ENCODE measurements around the gene LNX1. TPM values are rescaled to one million over a fixed set of nuclear protein-coding genes. Genes with fewer than 3 reads are reported as not detected.

The LNX1 gene
- total and polyA plus RNA-seq, 4 experiments from 2014 or later = 0.44 to 0.78 TPM; not detected in 2

DNA sequence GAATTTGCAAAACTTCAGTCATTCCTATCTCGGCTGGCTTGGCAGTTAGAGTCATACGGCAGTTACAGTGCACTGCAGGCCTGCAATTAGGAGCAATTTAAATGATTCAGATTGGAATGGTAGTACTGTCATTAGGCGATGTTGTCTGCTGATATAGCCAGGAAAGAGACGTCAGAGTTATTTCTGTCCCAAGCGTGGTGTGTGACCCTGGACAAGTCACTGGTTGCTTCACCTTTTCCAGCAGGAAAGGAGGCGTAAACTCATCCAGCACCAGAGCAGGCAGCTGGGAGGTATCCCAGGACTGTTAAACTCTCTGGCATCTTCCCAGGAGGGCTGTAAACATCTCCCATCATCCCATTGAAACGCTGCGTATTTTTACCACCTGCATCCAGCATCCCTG is 836 bp upstream of the LNX1 start:
- Histone ChIP-seq H3K36me3 (ENCODE audit: insufficient read depth, low read length) (no peaks in the 10 kb centered on the region), H3K9me3 (ENCODE audit: control insufficient read depth in 1 of 2, low read length in 2 of 2) (no peaks in the 10 kb centered on the region), H3K27ac (ENCODE audit: low read depth, low read length) (no peak overlapping the region), H3K4me3 (ENCODE audit: low read length in 2 of 2) (no peak overlapping the region), H3K4me1 (ENCODE audit: insufficient read depth, low read length) (no peaks in the 10 kb centered on the region), H3K27me3 (ENCODE audit: insufficient read depth, low read length) (no peaks in the 10 kb centered on the region)
- intact Hi-C loops (cut with micrococcal nuclease) = no loop called here
- peak overlapping the region in 3 of 8 donors; percentile 26 to 31 (median 27) for H3K4me3 Mint-ChIP-seq
- no peak for DNase-seq
- ChIA-PET POLR2A (ENCODE audit: partially characterized antibody) (no interaction called here), CTCF (ENCODE audit: partially characterized antibody) (no interaction called here)
- no peak overlapping the region for H3K27ac Mint-ChIP-seq
- peaks cover 13 to 15% of the 10 kb centered on the region in 2 donors for H3K27me3 Mint-ChIP-seq
- no peaks in the 10 kb centered on the region for H3K36me3 Mint-ChIP-seq
- peaks cover 0 to 3% (median 0%) of the 10 kb centered on the region in 8 donors for H3K9me3 Mint-ChIP-seq
- peaks cover 3 to 11% (median 6%) of the 10 kb centered on the region in 4 donors for H3K4me1 Mint-ChIP-seq

DNA sequence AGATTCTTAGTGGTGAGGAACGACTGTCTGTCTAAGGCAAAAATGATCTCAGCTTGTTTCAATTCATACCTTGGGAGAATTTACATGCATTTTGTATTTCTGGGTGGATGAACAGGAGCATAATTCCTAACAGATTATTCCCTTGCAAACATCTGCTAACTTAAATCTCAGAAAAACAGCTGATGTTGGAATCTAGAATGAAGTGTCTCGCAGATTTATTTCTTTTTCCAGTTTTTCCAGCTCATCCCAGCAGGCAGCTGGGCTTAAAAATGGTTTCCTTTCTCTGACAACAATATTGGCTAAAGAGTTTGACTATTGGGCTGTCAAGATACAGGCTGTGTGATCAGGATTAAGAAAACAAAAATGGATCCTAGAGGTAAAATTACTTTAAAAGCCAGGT is 1.1 kb downstream of the LNX1 start:
- peaks cover 3 to 11% (median 6%) of the 10 kb centered on the region in 4 donors for H3K4me1 Mint-ChIP-seq
- H3K36me3 ChIP-seq (ENCODE audit: insufficient read depth, low read length) = no peaks in the 10 kb centered on the region
- no peak overlapping the region for H3K4me3 Mint-ChIP-seq
- CTCF ChIA-PET (ENCODE audit: partially characterized antibody) = no interaction called here
- POLR2A ChIA-PET (ENCODE audit: partially characterized antibody) = no interaction called here
- intact Hi-C loops (cut with micrococcal nuclease) = no loop called here
- no peaks in the 10 kb centered on the region for H3K9me3 ChIP-seq (ENCODE audit: control insufficient read depth in 1 of 2, low read length in 2 of 2)
- no peaks in the 10 kb centered on the region for H3K4me1 ChIP-seq (ENCODE audit: insufficient read depth, low read length)
- H3K9me3 Mint-ChIP-seq = peaks cover 0 to 3% (median 0%) of the 10 kb centered on the region in 8 donors
- H3K27me3 Mint-ChIP-seq = peaks cover 13 to 15% of the 10 kb centered on the region in 2 donors
- H3K27ac ChIP-seq (ENCODE audit: low read depth, low read length) = no peak overlapping the region
- H3K36me3 Mint-ChIP-seq = no peaks in the 10 kb centered on the region
- DNase-seq = no peak
- H3K27ac Mint-ChIP-seq = no peak overlapping the region
- no peak overlapping the region for H3K4me3 ChIP-seq (ENCODE audit: low read length in 2 of 2)
- H3K27me3 ChIP-seq (ENCODE audit: insufficient read depth, low read length) = no peaks in the 10 kb centered on the region

DNA sequence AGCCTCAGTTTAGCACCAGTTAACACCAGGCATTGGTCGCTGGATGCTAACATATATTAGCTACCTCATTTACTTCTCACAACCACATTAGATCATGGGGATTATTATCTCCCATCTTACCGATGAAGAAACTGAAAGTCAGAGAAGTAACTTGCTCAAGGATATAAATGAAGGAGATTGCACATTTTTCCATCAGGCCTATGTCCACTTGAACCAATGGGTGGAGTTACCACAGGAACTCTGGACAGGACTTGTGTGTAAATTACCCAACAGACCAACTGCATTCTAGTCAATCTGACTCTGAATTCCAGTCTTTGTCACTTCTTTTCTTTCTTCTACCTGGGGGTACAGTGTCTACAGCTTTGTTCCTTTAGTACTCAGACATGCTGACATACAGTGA is 1.8 kb downstream of the LNX1 start:
- CTCF ChIA-PET (ENCODE audit: partially characterized antibody) = no interaction called here
- Mint-ChIP-seq H3K27me3 (peaks cover 13 to 15% of the 10 kb centered on the region in 2 donors), H3K4me1 (peaks cover 3 to 11% (median 6%) of the 10 kb centered on the region in 4 donors), H3K27ac (no peak overlapping the region), H3K4me3 (no peak overlapping the region), H3K9me3 (peaks cover 0 to 3% (median 0%) of the 10 kb centered on the region in 8 donors), H3K36me3 (no peaks in the 10 kb centered on the region)
- Histone ChIP-seq H3K36me3 (ENCODE audit: insufficient read depth, low read length) (no peaks in the 10 kb centered on the region), H3K9me3 (ENCODE audit: control insufficient read depth in 1 of 2, low read length in 2 of 2) (no peaks in the 10 kb centered on the region), H3K4me3 (ENCODE audit: low read length in 2 of 2) (no peak overlapping the region), H3K27me3 (ENCODE audit: insufficient read depth, low read length) (no peaks in the 10 kb centered on the region), H3K4me1 (ENCODE audit: insufficient read depth, low read length) (no peaks in the 10 kb centered on the region), H3K27ac (ENCODE audit: low read depth, low read length) (no peak overlapping the region)
- POLR2A ChIA-PET (ENCODE audit: partially characterized antibody) = no interaction called here
- intact Hi-C loops (cut with micrococcal nuclease) = no loop called here
- DNase-seq = no peak

DNA sequence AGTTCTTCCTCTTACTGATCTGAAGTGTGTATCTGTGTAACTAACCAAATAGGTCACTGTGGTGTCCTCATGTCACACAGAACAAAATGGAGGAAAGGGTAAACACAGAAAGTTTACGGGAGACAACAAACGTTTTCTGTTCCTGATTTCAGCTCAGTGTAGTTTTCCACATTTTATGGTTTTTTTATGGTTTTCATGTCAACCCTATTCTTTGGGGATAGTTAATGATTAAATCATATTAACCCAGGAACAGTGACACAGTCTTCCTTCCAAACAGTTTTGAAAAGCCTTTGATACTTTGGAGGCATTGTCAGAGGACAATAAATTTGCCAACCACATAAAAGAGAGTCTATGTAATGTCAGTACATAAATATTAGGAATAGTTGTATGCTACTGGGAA is 4.2 kb downstream of the LNX1 start:
- Histone ChIP-seq H3K9me3 (ENCODE audit: control insufficient read depth in 1 of 2, low read length in 2 of 2) (no peaks in the 10 kb centered on the region), H3K4me1 (ENCODE audit: insufficient read depth, low read length) (no peaks in the 10 kb centered on the region), H3K36me3 (ENCODE audit: insufficient read depth, low read length) (no peaks in the 10 kb centered on the region), H3K4me3 (ENCODE audit: low read length in 2 of 2) (no peak overlapping the region), H3K27me3 (ENCODE audit: insufficient read depth, low read length) (no peaks in the 10 kb centered on the region), H3K27ac (ENCODE audit: low read depth, low read length) (no peak overlapping the region)
- CTCF ChIA-PET (ENCODE audit: partially characterized antibody) = no interaction called here
- Mint-ChIP-seq H3K27ac (no peak overlapping the region), H3K4me1 (peaks cover 2 to 10% (median 5%) of the 10 kb centered on the region in 4 donors), H3K36me3 (no peaks in the 10 kb centered on the region), H3K27me3 (peaks cover 11 to 16% of the 10 kb centered on the region in 2 donors), H3K9me3 (no peaks in the 10 kb centered on the region), H3K4me3 (no peak overlapping the region)
- DNase-seq = no peak
- intact Hi-C loops (cut with micrococcal nuclease) = no loop called here
- POLR2A ChIA-PET (ENCODE audit: partially characterized antibody) = no interaction called here

DNA sequence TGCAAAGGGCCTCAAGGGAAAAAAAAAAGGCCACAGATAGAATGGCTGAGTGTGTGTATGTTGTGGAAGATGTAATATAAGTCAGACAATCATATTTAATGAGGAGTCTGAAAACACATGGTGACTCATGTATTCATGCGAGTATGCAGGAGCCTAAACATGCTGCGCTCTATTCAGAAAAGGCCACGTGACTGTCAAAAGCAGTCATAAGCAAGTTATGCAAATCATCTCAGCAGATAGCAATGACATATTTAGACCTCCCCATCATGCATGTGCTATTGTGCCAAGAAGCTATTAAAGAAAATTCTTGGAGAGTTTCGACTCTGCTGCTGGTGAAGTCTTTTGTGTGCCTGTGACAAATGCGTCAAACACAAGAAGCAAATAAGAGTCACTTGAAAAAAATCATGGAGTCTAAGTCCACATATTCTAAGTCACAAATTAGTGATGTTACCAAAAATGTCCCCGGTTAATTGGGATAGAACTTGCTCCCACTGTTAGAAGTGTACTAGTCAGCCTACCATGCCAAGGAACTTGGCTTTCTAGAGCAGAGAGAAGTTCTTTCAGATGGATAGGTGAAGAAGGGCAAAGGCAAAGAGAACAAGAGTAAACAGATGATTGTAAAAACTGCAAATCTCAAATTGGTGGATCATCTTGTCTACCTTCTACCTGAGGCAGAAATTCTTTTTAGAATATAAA is 5.0 kb downstream of the LNX1 start:
- Histone ChIP-seq H3K27me3 (ENCODE audit: insufficient read depth, low read length) (no peaks in the 10 kb centered on the region), H3K4me1 (ENCODE audit: insufficient read depth, low read length) (no peaks in the 10 kb centered on the region), H3K36me3 (ENCODE audit: insufficient read depth, low read length) (no peaks in the 10 kb centered on the region), H3K9me3 (ENCODE audit: control insufficient read depth in 1 of 2, low read length in 2 of 2) (no peaks in the 10 kb centered on the region), H3K27ac (ENCODE audit: low read depth, low read length) (no peak overlapping the region), H3K4me3 (ENCODE audit: low read length in 2 of 2) (no peak overlapping the region)
- DNase-seq = no peak
- Mint-ChIP-seq H3K27ac (no peak overlapping the region), H3K27me3 (peaks cover 5 to 14% of the 10 kb centered on the region in 2 donors), H3K4me3 (no peak overlapping the region), H3K36me3 (no peaks in the 10 kb centered on the region), H3K9me3 (no peaks in the 10 kb centered on the region), H3K4me1 (peaks cover 0 to 2% (median 0%) of the 10 kb centered on the region in 4 donors)
- ChIA-PET CTCF (ENCODE audit: partially characterized antibody) (no interaction called here), POLR2A (ENCODE audit: partially characterized antibody) (no interaction called here)
- intact Hi-C loops (cut with micrococcal nuclease) = no loop called here

DNA sequence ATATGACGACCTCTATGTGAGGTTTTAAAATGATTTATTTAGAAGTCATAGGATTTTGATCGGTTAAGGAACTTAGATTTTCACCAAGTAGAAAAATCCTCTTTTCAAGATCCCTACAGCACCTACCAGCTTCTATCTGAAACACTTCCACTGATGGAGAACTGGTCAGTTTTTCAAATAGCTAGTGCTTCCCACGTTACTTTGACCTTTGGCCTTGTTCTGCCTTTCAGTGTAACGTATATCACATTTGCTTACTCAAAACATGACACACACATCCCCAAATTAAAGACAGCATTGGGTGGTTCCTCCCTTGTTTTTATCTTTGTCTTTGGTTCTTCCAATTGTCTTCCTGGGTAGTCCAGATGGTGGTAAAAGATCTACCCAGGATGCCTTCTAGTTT is 6.6 kb downstream of the LNX1 start:
- H3K36me3 ChIP-seq (ENCODE audit: insufficient read depth, low read length) = no peaks in the 10 kb centered on the region
- intact Hi-C loops (cut with micrococcal nuclease) = no loop called here
- Mint-ChIP-seq H3K27ac (no peak overlapping the region), H3K4me1 (no peaks in the 10 kb centered on the region), H3K4me3 (no peak overlapping the region), H3K27me3 (peaks cover 1 to 5% of the 10 kb centered on the region in 2 donors), H3K36me3 (no peaks in the 10 kb centered on the region), H3K9me3 (no peaks in the 10 kb centered on the region)
- H3K4me1 ChIP-seq (ENCODE audit: insufficient read depth, low read length) = no peaks in the 10 kb centered on the region
- H3K9me3 ChIP-seq (ENCODE audit: control insufficient read depth in 1 of 2, low read length in 2 of 2) = no peaks in the 10 kb centered on the region
- no peak for DNase-seq
- no peaks in the 10 kb centered on the region for H3K27me3 ChIP-seq (ENCODE audit: insufficient read depth, low read length)
- H3K27ac ChIP-seq (ENCODE audit: low read depth, low read length) = no peak overlapping the region
- H3K4me3 ChIP-seq (ENCODE audit: low read length in 2 of 2) = no peak overlapping the region
- ChIA-PET POLR2A (ENCODE audit: partially characterized antibody) (no interaction called here), CTCF (ENCODE audit: partially characterized antibody) (no interaction called here)

DNA sequence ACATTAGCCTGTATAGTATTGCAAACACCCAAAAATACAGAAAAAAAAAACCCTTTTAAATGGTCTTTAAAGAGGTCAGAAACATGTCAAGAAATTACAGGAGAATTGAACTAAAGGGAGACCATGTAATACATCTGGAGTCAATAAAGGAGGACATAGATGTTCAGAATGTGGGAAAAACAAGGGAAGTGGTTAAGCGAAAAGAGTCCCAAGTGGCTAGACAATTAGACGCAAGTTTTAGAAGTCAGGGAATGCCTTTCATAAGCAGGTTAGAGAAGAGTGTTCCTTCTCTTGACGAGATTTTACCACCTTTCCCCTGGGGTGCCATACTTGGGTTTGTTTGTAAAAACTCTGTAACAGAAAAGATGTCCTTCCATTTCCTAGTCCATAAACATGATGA is 7.8 kb downstream of the LNX1 start:
- intact Hi-C loops (cut with micrococcal nuclease) = no loop called here
- Mint-ChIP-seq H3K36me3 (no peaks in the 10 kb centered on the region), H3K9me3 (no peaks in the 10 kb centered on the region), H3K4me1 (no peaks in the 10 kb centered on the region), H3K4me3 (no peak overlapping the region), H3K27me3 (peaks cover 1 to 5% of the 10 kb centered on the region in 2 donors), H3K27ac (no peak overlapping the region)
- H3K4me1 ChIP-seq (ENCODE audit: insufficient read depth, low read length) = no peaks in the 10 kb centered on the region
- H3K36me3 ChIP-seq (ENCODE audit: insufficient read depth, low read length) = no peaks in the 10 kb centered on the region
- H3K9me3 ChIP-seq (ENCODE audit: control insufficient read depth in 1 of 2, low read length in 2 of 2) = no peaks in the 10 kb centered on the region
- no peaks in the 10 kb centered on the region for H3K27me3 ChIP-seq (ENCODE audit: insufficient read depth, low read length)
- no peak overlapping the region for H3K27ac ChIP-seq (ENCODE audit: low read depth, low read length)
- ChIA-PET POLR2A (ENCODE audit: partially characterized antibody) (no interaction called here), CTCF (ENCODE audit: partially characterized antibody) (no interaction called here)
- DNase-seq = no peak
- H3K4me3 ChIP-seq (ENCODE audit: low read length in 2 of 2) = no peak overlapping the region

Data from CD4-positive, alpha-beta memory T cell (primary cell).